ENCODE results near the gene ITGB7.

ITGB7 gene

DNA sequence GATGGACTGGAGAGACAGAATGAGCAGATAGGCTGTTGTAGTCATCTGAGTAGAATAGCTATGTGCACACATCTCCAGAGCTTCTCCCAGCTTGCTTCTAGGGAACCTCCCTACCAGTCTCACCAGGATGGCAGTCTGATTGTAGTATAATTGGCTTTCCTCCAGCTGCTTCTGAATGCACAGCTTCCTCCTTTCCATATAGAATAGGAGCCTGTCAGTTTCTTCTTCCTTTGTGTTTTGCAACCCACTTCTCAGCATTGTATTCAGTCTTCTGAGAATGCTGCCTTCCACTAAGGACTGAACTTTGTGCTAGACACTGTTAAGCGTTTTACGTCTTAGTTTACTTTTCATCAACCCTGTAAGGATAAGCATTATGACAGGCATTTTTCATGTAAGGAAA is 24.1 kb downstream of the ITGB7 start:
- Histone ChIP-seq H4K20me1 (ENCODE audit: insufficient read depth, low read length) (peaks cover 12% of the 10 kb centered on the region), H3K4me3 (ENCODE audit: low read length) (no peak overlapping the region), H3K27me3 (ENCODE audit: low read depth, low read length) (no peaks in the 10 kb centered on the region), H3K36me3 (replicated peaks; ENCODE audit: low read depth, low read length) (peaks cover 55% of the 10 kb centered on the region), H3K4me2 (ENCODE audit: low read length) (no peak overlapping the region), H2AFZ (ENCODE audit: low read depth, low read length) (no peak overlapping the region), H3K4me1 (ENCODE audit: low read length) (peaks cover 20% of the 10 kb centered on the region), H3K9ac (ENCODE audit: low read length) (no peak overlapping the region), H3K27ac (ENCODE audit: low read length) (no peak overlapping the region), H3K9me3 (ENCODE audit: insufficient read depth, low read length) (no peaks in the 10 kb centered on the region), H3K79me2 (ENCODE audit: low read length) (peaks cover 27% of the 10 kb centered on the region)
- TF ChIP-seq, protein P1, sequence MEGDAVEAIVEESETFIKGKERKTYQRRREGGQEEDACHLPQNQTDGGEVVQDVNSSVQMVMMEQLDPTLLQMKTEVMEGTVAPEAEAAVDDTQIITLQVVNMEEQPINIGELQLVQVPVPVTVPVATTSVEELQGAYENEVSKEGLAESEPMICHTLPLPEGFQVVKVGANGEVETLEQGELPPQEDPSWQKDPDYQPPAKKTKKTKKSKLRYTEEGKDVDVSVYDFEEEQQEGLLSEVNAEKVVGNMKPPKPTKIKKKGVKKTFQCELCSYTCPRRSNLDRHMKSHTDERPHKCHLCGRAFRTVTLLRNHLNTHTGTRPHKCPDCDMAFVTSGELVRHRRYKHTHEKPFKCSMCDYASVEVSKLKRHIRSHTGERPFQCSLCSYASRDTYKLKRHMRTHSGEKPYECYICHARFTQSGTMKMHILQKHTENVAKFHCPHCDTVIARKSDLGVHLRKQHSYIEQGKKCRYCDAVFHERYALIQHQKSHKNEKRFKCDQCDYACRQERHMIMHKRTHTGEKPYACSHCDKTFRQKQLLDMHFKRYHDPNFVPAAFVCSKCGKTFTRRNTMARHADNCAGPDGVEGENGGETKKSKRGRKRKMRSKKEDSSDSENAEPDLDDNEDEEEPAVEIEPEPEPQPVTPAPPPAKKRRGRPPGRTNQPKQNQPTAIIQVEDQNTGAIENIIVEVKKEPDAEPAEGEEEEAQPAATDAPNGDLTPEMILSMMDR (IDR thresholded peaks at IDR 0.05; ENCODE audit: low read depth, low read length): no peak
- TF ChIP-seq EZH2phosphoT487 (IDR thresholded peaks at IDR 0.05; ENCODE audit: low read depth): no peak

DNA sequence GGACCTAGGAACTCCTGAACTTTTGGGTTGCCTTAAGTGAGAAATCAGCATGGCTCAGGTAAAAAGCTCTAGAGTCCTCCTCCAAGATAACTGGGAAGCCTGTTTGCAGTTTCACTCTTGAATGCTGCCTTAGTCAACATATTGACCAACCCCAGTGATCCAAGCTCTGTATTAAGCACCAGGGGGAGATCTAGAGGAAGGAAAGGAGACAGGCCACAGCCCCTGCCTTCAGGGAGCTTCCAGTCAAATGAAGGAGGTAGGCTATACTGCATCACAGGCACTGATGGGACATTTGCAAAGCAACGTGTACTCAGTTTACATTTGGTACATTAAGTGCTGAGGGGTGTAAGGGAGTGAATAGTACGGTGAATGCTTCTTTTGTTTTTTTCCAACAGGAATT is 25.1 kb downstream of the ITGB7 start:
- Histone ChIP-seq H3K9me3 (ENCODE audit: insufficient read depth, low read length) (no peaks in the 10 kb centered on the region), H3K36me3 (replicated peaks; ENCODE audit: low read depth, low read length) (peaks cover 46% of the 10 kb centered on the region), H3K27ac (ENCODE audit: low read length) (no peak overlapping the region), H3K4me3 (ENCODE audit: low read length) (peak overlapping the region; percentile 91), H3K27me3 (ENCODE audit: low read depth, low read length) (no peaks in the 10 kb centered on the region), H4K20me1 (ENCODE audit: insufficient read depth, low read length) (peaks cover 12% of the 10 kb centered on the region), H3K79me2 (ENCODE audit: low read length) (peaks cover 27% of the 10 kb centered on the region), H3K4me1 (ENCODE audit: low read length) (peaks cover 20% of the 10 kb centered on the region), H3K9ac (ENCODE audit: low read length) (peak overlapping the region; percentile 97; the same call in 1 of the 2 replicates), H2AFZ (ENCODE audit: low read depth, low read length) (no peak overlapping the region), H3K4me2 (ENCODE audit: low read length) (peak overlapping the region; percentile 89)
- TF ChIP-seq, protein P1 (IDR thresholded peaks at IDR 0.05; ENCODE audit: low read depth, low read length): no peak
- no peak for TF ChIP-seq EZH2phosphoT487 (IDR thresholded peaks at IDR 0.05; ENCODE audit: low read depth)

DNA sequence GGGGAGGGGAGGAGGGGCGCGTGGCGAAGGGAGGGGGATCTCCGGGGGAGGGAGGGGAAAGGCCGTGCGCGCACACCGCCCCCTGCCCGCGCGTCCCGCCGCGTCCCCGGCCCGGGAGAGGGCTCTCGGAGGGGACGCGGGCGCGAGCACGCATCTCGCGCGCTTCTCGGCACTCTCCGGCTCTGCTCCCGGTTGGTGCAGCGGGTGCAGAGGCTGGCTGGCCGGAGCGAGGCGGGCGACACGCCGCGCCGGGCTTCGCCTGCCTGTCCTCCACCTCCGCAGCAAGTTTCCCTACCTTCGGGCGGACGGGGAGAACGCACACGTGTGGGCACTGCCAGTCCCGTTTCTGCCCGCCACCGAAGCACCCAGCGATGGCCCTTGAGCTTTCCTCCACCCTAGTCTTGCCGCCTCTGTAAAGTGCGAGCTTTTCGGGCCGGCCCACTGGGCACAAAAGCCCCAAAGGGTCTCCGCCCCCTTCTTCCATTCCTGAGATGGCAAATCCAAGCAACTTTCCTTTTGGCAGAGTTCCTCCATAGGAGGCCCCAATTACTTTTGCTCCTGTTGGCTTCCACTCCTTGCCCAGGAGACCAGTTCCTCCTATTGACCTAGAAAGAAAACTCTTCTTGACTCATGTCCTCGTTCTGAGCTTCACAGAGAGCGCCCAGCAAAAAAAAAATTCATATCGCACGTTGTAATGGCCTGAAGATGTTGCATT is 26.0 kb downstream of the ITGB7 start:
- Histone ChIP-seq H3K9ac (ENCODE audit: low read length) (peak overlapping the region; percentile 97), H3K4me1 (ENCODE audit: low read length) (peaks cover 20% of the 10 kb centered on the region), H3K4me3 (ENCODE audit: low read length) (peak overlapping the region; percentile 91), H3K36me3 (replicated peaks; ENCODE audit: low read depth, low read length) (peaks cover 37% of the 10 kb centered on the region), H3K9me3 (ENCODE audit: insufficient read depth, low read length) (no peaks in the 10 kb centered on the region), H3K27me3 (ENCODE audit: low read depth, low read length) (no peaks in the 10 kb centered on the region), H3K4me2 (ENCODE audit: low read length) (peak overlapping the region; percentile 89), H4K20me1 (ENCODE audit: insufficient read depth, low read length) (peaks cover 12% of the 10 kb centered on the region), H3K79me2 (ENCODE audit: low read length) (peaks cover 27% of the 10 kb centered on the region), H2AFZ (ENCODE audit: low read depth, low read length) (peak overlapping the region; percentile 62; the same call in 1 of the 2 replicates), H3K27ac (ENCODE audit: low read length) (peak overlapping the region; percentile 88)
- TF ChIP-seq EZH2phosphoT487 (IDR thresholded peaks at IDR 0.05; ENCODE audit: low read depth): no peak
- TF ChIP-seq, protein P1 (IDR thresholded peaks at IDR 0.05; ENCODE audit: low read depth, low read length): no peak

DNA sequence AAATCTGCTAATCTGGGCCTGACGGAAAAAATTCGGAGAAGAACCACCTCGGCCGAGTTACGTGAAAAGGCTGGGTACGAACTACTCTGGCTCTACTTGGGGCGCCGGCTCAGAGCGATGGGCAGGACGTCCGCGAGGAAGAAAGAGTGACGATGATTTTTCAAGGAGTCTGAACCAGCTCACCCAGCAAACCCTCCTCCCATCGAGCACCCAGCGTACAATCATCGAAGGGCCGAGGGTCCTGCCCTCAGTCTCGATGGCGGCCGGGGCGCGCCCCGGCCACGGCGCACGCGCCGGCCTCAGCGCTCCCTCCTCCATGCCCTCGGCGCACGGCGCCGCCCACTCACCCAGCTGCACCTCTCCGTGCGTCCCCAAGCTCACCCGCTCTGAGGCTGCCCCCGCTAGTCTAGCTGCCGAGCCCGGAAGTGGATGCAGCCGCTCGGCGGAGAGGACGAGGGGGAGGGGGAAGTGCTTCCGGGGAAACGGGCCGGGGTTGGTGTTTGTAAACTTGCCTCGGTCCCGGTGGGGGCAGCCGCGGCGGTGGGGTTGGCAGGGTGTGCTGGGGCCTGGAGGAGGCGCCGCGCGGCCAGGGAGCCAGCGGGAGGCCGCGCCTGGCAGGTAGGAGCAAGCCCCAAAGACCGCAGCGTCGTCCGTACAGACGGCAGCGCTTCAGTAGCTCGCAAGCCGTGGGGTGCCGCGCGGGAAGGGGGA is 26.7 kb downstream of the ITGB7 start, which contains the start of the genes CSAD and ZNF740:
Gene CSAD, minus strand, starts transcription at position 706 of the 711 bp plus-strand sequence. CDS start 7,455 bp downstream, outside the sequence.
Gene ZNF740, plus strand, starts transcription at position 503 of the 711 bp plus-strand sequence. CDS start 1,262 bp downstream, outside the sequence.
- Histone ChIP-seq H3K9me3 (ENCODE audit: insufficient read depth, low read length) (no peaks in the 10 kb centered on the region), H3K4me2 (ENCODE audit: low read length) (peak within 1 kb of the TSS; percentile 99), H4K20me1 (ENCODE audit: insufficient read depth, low read length) (peaks cover 12% of the 10 kb centered on the region), H3K4me3 (ENCODE audit: low read length) (peak within 1 kb of the TSS; percentile 91), H3K9ac (ENCODE audit: low read length) (peak within 1 kb of the TSS; percentile 97), H2AFZ (ENCODE audit: low read depth, low read length) (peak within 1 kb of the TSS; percentile 96), H3K27ac (ENCODE audit: low read length) (peak within 1 kb of the TSS; percentile 88), H3K27me3 (ENCODE audit: low read depth, low read length) (no peaks in the 10 kb centered on the region), H3K36me3 (replicated peaks; ENCODE audit: low read depth, low read length) (peaks cover 30% of the 10 kb centered on the region), H3K79me2 (ENCODE audit: low read length) (peaks cover 27% of the 10 kb centered on the region), H3K4me1 (ENCODE audit: low read length) (peaks cover 27% of the 10 kb centered on the region)
- TF ChIP-seq, protein P1 (IDR thresholded peaks at IDR 0.05; ENCODE audit: low read depth, low read length): no peak
- no peak for TF ChIP-seq EZH2phosphoT487 (IDR thresholded peaks at IDR 0.05; ENCODE audit: low read depth)

All from OCI-LY3 (cell line).